Measurements from ENCODE around the gene LRMDA.

DNA sequence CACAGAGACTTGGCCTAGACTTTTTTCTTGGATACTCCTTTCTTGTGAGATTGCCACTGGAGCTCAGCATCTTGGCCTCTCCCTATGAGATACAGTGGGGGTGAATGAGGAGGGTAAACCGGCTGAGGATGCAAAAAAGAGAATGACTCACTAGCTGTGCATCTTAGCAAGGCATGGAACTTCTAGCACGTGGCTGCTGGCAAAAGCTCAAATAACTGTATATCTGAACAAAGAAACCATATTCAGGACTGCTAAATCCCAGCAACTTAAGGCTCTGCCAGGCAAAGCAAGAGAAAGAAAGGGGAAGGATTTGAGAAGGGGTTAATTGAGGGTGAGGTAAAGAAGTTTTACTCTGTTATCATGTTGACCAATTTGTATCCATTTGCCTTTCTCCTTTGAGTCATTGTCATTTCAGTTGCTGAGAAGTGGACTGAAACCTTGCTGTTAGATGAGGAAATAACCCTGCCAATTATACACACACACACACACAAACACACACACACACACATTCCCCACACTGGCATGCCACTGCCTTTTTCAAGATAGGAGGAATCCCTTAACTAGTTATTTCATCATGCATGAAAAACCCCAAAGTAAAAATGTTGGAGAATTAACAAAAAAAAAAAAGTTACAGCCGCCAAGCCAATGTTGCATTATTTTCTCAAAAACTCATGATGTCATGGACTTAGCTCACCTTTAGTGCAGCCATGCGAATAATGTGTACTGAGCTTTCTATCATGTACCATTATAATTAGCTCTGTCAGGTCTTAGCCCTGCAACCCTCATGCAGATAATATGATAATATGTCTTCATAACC, 997.3 kb downstream of the LRMDA start:
- no peak for TF ChIP-seq POLR2A (IDR thresholded peaks at IDR 0.05; ENCODE audit: low read length)
- TF ChIP-seq RAD21 (conservative IDR thresholded peaks at IDR 0.05 in 1 of 2, IDR thresholded peaks at IDR 0.05 in 1 of 2): no peak
- TF ChIP-seq JUNB (IDR thresholded peaks at IDR 0.05): no peak
- TF ChIP-seq SREBF2 (IDR thresholded peaks at IDR 0.05): no peak
- TF ChIP-seq, protein P1, sequence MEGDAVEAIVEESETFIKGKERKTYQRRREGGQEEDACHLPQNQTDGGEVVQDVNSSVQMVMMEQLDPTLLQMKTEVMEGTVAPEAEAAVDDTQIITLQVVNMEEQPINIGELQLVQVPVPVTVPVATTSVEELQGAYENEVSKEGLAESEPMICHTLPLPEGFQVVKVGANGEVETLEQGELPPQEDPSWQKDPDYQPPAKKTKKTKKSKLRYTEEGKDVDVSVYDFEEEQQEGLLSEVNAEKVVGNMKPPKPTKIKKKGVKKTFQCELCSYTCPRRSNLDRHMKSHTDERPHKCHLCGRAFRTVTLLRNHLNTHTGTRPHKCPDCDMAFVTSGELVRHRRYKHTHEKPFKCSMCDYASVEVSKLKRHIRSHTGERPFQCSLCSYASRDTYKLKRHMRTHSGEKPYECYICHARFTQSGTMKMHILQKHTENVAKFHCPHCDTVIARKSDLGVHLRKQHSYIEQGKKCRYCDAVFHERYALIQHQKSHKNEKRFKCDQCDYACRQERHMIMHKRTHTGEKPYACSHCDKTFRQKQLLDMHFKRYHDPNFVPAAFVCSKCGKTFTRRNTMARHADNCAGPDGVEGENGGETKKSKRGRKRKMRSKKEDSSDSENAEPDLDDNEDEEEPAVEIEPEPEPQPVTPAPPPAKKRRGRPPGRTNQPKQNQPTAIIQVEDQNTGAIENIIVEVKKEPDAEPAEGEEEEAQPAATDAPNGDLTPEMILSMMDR (IDR thresholded peaks at IDR 0.05): no peak
- TF ChIP-seq HDAC2 (IDR thresholded peaks at IDR 0.05): no peak

Measured in A549 (cell line).